HG02870 (cell line): ENCODE results near the gene SYPL1.

ENCODE experiments used
- ATAC-seq: cut with Tn5 transposase; IDR thresholded peaks from one replicate; pipeline ENCODE4 v1.9.1; 2021; ENCODE audit warnings: mild to moderate bottlenecking, moderate library complexity; ENCODE audit not compliant: unreplicated experiment

The SYPL1 gene

GRCh38 chr7:106122713-106123112 lies 10.6 kb upstream of the SYPL1 start:
- ATAC-seq: no peak

DNA sequence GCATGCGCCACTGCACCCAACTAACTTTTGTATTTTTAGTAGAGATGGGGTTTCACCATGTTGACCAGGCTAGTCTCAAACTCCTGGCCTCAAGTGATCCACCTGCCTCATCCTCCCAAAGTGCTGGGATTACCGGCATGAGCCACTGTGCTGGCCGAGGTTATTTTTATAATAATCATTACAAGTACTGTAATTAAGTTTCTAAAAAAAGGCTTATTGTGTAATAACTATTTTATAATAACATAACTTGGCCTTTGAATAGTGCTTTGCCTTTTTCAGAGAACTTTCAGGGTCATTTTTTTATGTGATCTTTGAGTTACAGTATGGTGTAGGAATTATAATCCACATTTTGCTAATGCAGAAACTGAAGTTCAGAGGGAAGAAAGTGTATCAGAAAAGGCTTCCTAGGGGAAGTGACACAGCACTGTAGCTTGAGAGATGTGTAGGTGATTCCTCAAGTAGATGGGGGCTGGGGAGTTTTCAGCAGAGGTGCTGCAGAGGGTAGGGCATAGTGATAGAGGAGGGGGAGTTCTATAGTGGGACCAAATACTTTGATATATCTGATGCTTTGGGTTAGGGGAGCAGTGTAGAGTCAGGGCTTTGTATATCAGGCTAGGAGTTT lies 9.2 kb upstream of the SYPL1 start:
- no peak for ATAC-seq

DNA sequence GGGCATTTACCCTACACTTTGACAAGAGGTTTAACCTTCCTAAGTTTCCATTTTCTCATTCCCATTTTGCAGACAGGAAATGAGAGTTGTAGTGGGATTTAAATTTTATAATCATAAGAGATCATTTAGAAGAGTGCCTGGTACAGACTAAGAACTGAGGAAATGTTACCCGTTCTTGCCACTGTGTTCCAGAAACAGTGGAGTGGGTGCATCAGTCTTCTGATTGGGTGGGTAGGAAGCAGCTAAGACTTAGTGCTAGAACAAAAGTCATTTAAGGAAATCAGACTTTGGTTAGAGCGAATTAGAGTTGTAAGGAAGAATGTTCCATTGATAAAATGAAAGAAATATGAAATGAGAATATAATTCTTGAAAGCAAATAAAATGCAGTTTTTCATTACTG lies 8.4 kb upstream of the SYPL1 start:
- no peak for ATAC-seq

GRCh38 chr7:106119719-106120118 lies 7.6 kb upstream of the SYPL1 start:
- ATAC-seq: no peak

DNA sequence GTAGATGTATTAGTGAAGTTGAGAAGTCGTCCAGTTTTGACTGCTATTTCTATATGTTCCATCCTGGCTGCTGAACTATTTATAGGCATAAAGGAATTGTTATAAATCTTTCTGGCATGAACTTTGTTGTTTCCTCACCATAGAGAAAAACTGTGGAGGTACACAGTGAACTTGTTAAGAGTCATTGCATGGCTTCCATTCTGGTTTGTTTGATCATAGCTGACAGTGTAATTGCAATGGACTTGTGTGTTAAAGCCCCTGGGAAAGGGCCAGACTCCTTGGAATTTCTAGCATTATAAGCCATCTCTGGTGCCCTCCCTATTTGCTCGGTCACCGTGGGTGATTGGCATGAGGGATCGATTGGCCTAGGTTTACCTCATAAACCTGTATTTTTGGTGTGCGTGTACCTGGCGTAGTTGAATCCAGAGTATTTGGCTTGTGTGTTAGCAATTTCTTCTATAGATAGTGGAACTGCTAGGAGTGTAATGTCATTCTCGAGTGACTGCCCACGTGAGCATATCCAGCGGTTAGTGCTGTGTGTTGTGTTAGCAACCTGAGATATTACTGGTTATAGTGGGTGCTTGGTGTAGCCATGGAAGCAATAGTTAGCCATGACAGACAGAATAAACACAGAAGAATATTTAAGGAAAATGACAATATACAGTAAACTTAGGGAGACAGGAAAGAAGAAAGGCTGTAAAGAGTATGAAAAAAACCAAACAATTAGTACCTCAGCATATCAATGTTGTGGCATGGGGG lies 5.9 kb upstream of the SYPL1 start:
- no peak for ATAC-seq

DNA sequence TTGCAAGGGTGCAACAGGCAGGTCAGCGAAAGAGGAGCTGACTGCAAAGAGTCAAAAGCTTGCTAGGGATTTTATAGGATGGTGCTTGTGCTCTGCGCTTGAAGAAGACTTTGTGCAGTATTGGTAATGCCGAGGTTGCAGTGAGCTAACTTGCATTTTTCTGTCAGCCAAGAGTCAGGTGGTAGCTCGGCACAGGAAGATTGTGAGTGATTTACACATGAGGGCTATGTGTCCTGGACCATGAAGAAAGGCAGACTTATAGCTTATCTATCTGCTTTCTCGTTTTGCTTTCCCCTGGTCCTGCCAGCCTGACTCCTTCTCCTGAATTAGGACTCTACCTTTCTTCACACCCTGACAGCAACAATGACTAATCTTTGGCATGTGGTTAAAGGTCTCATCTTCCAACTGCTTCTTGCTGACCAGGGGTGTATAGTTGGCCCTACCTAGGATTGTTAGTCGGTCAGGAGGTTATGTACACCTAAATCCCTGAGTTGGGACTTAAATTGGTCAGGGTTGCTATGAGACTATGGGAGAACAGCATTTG lies 4.1 kb upstream of the SYPL1 start:
- no peak for ATAC-seq

- ATAC-seq: no peak
Measured at GRCh38 chr7:106114716-106115383, 2.7 kb upstream of the SYPL1 start.

DNA sequence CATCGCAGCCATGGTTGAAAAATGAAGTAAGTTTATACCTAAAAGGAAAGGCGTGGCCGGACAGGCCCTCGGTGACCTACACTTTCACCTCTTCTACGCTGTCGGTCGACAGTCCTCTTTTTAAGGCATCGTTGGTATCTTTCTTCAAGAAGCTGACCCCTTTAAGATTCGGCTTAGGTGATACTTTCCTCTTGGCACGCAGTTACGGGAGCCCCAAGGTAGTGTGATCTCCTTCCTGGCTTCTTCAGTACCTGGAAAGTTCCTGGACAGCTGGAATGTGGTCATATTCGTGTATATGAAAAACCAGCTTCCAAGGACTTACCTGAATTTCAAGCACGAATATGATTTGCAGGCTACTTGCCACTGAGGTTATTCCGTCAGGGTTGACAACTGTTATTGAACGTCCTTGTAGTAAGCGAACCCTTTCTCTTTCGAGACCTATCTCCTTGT lies 885 bp upstream of the SYPL1 start:
- no peak for ATAC-seq

GRCh38 chr7:106111655-106112117 lies 426 bp downstream of the SYPL1 start:
- peak; percentile 18 for ATAC-seq

DNA sequence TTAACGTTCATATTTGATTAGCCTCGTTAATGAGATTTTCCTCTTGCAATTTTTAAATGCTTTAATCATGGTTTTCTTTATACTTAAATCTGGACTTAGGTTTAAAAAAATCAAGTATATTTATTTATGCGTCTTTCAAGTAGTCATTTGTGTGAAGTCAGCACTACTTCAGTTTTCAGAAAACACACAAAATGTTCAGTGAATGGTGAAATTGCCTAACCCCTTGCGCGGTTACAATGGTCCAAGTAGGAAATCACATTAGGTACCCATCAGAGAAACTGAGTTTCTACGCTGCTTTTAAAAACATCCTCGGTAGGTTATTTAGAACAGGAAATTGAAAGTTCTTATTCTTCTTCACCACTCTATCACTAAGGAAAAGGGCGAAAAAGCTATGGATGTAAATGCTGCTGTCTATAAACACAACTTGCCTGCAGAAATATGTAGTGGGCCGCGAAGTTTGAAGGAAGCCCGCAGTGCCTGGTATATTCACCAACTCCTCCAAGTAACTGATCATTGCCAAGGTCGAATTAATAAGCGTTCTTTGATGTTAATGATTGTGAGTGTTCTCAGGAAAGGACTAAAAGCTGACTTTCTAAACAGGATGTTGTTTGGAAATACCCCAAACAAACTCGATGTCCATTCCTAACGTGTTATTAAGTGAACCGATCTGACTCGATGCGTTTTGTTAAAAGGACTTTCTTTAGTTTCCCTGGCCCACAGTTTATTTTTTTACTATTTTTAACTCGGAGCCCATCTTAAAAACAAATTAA lies 1.0 kb downstream of the SYPL1 start:
- no peak for ATAC-seq

DNA sequence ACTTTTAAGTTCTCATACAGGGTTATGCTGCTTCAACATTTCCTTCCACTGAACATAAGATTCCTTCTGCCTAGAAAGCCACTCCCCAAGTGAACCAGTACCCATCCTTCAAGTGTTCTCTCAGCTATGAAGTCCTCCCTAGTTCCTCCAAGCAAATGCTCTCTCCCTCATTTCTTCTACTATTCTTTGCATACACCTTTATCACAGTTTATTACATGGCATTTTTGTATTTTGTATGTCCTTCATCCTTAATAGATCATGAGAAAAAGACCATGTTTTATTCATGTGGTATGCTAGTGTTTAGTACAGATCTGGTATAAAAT lies 1.9 kb downstream of the SYPL1 start:
- no peak for ATAC-seq

DNA sequence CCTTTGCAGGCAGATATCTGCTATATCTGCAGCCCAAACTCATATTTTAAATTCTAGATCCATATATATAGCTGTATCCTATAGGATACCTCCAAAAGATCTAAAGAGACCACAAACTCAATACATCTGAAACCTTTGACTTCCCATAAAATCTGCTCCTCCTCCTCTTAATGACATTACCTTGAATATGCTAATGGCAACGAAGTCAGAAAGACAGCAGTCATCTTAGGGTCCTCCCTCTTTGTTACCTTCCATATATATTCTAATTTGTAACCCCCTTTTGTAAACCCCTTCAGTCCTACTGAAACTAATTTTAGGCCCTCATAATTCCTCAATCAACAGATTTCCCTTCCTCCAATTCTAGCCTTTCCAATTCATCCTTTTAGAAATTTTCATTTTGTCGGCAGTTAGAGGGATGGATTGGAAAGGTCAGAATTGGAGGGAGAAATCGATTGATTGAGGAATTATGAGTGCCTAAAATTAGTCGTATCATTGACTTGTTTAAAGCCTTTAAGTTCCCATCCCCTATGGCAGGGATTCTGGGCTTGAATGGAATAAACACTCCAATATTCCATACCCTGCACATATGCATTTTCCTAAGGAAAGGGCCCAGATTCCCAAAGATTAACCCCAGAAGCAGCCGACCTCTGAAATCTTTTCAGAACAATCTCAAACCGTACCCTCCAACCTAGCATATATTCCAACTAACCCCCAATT lies 2.4 kb downstream of the SYPL1 start:
- ATAC-seq: no peak

DNA sequence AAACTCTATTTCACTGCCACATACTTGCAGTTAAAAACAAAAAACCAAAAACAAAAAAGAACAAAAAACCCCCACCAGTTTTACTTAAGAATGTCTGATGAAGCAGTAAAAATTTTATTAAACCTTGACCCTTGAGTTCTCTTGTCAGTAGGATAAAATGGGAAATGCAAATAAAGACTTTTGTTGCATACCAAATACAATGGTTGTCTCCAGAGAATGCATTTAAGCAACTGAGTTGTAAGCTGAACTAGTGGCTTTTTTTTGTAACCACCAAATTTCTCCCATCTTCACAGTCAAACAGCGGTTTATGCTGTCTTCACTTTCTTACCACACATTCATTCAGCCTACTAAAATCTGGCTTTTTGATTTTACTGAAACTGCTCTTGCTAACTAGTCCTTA lies 3.1 kb downstream of the SYPL1 start:
- ATAC-seq: no peak

- no peak for ATAC-seq
Measured at GRCh38 chr7:106104721-106105260, 7.3 kb downstream of the SYPL1 start.

DNA sequence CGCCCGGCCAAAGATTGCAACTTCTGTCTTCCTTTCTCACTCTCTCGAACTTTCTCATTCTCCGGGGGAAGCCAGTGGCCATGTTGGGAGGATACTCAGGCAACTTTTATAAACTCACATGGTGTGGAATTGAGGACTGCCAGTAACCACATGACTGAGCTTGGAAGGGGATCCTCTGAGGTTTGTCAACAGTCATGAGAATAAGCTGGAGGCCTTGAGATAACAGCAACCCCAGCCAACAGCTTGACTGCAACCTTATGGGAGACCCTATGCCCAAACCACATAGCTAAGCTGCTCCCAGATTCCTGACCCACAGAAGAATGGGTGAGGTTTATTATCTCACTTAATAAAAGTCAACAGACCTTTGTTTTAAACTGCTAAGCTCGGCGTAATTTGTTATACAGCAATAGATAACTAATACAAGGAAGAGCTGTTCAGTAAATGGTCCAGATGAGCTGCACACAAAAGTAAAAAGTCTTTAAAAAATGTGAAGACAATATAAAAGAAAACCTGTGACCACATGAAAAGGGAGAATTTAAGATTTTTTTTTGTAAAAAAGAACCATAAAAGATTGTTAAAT lies 9.6 kb downstream of the SYPL1 start:
- no peak for ATAC-seq

GRCh38 chr7:106101726-106102125 lies 10.4 kb downstream of the SYPL1 start:
- no peak for ATAC-seq

DNA sequence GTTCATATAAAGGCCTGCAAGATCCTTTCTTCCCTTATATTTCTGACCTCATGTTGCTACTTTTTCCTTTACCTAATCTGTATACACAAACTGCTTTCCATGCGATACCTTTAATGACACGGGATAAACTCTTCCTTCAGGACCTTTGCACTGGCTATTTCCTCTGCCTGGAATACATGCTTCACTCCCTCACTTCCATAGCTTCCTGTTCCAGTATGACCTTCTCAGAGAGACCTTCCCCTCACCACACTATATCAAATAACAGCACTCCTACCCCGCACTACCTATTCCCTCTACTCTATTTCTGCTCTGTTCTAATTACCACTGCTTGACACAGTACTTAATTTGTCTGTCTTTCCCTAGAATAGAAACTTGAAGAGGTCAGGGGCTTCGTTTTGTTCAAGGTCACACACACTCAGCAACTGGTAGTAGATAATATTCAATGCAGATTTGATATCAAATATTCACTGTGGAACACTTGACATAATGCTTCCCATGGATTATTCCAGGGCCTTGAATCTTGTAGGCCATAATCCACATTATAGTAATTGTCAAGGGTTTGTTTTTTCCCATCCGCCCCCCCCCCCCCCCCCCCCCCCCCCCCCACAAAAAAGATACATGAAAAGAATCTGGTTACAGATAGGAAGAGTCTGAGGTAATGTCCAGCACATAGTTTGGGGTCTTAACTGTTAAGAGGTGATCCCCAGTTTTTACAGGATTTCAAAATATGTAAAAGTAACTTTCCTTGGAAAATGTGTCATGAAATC lies 11.1 kb downstream of the SYPL1 start:
- ATAC-seq: no peak

DNA sequence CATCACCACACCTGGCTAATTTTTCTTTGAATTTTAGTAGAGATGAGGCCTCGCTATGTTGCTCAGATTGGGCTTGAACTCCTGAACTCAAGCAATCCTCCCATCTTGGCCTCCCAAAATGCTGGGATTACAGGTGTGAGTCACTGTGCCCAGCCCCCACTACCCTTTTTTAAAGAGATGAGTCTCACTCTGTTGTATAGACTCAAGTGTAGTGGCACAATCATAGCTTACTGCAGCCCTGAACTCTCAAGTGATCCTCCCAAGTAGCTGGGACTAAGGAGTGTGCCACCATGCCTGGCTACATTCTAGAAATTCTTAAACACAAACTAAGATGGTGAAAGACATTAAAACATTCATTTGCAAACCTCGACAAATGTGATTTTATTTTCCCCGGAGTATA lies 12.6 kb downstream of the SYPL1 start:
- no peak for ATAC-seq

DNA sequence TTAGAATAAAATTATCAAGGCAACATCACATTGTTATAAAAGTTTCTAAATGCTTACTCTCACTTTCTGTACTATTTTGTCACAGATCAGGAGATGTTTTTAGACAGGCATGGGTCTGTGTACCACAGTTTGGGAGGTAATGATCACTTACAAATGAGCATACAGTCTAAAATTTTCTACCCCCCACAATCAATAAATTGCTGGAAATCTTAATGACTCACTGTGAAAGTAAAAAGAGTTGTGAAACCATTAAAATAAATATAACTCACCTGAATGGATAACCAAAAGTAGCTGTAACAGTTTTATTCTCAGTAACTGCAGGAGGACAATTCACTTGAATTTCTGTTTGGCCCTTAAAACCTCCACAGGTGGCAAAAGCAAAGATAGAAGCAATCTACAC lies 13.2 kb downstream of the SYPL1 start:
- ATAC-seq: no peak
